HCT116 (cell line): Measurements from ENCODE around the gene SFXN1. TPM values are rescaled to one million over a fixed set of nuclear protein-coding genes. Genes with fewer than 3 reads are reported as not detected.

Experiments used
- ATAC-seq: fragments of 200-7000 bp; cut with Tn5 transposase; 2 replicates; pipeline ENCODE4 v1.9.1; 2020; ENCODE audit warnings: mild to moderate bottlenecking, moderate library complexity
- BruUV-seq: library from RNA; stranded (reverse); fragments of 400-500 nt; replicated peaks from 2 replicates; lab custom pipeline; 2021; lab: Mats Ljungman, UMichigan
- CTCF ChIA-PET: fragments of 300-600 bp; sonication (Branson Sonifier 250); formaldehyde crosslinking; loops from one replicate; lab custom pipeline; 2021; ENCODE audit warnings: antibody characterized with exemption; lab: Charles Lee
- POLR2A ChIA-PET: fragments of 300-600, 350-600 bp; sonication (Branson Sonifier 250); formaldehyde crosslinking; loops from one replicate; lab custom pipeline; 2021; ENCODE audit warnings: antibody characterized with exemption; lab: Charles Lee
- RAD21 ChIA-PET, 2 experiments: fragments of 300-600 bp; sonication (Branson Sonifier 250); formaldehyde crosslinking; loops; one replicate each; lab custom pipeline; 2023; ENCODE audit warnings: low total read pairs in 2 of 2; ENCODE audit not compliant: uncharacterized antibody in 2 of 2, unreplicated experiment in 2 of 2, low non-redundant PET in 1 of 2; lab: Charles Lee
- DNase-seq: peaks from one replicate; pipeline ENCODE4 v3.0.0-alpha.2; 2010; ENCODE audit warnings: low read depth, low spot score
- H2AFZ ChIP-seq: fragments of 200-600 bp; shearing (Covaris generic), sonication (generic); 2 replicates; pipeline ENCODE4 v1.6.1; 2017; ENCODE audit warnings: low read depth, mixed run types, mixed read lengths, antibody characterized with exemption, low read length; ENCODE audit not compliant: poor library complexity, severe bottlenecking
- H3K27ac ChIP-seq: 2 replicates; pipeline ENCODE4 v1.5.1; 2012; ENCODE audit warnings: low read depth, low read length
- H3K27me3 ChIP-seq: fragments of 200-600 bp; sonication (generic); 2 replicates; pipeline ENCODE4 v1.6.1; 2016; ENCODE audit warnings: mixed run types, low read length, mixed read lengths; ENCODE audit not compliant: insufficient read depth
- H3K36me3 ChIP-seq, 2 experiments: fragments of 200-500 bp in 1 of 2; fragments of 200-600 bp in 1 of 2; sonication (Bioruptor generic) in 1 of 2; sonication (generic) in 1 of 2; 2 replicates each; pipeline versions ENCODE4 v1.5.1 to v1.6.1; 2014 to 2016; ENCODE audit warnings: low read length in 2 of 2, inconsistent platforms in 1 of 2, mixed read lengths in 1 of 2, mixed run types in 1 of 2; ENCODE audit not compliant: insufficient read depth in 2 of 2, control insufficient read depth in 1 of 2
- H3K4me1 ChIP-seq, 2 experiments: fragments of 200-600 bp in 1 of 2; sonication (generic) in 1 of 2; 2 replicates each; pipeline versions ENCODE4 v1.5.1 to v1.6.1; 2012 to 2017; ENCODE audit warnings: low read length in 2 of 2, inconsistent platforms in 1 of 2, mild to moderate bottlenecking in 1 of 2, mixed read lengths in 1 of 2, mixed run types in 1 of 2, moderate library complexity in 1 of 2; ENCODE audit not compliant: insufficient read depth in 2 of 2, control insufficient read depth in 1 of 2
- H3K4me2 ChIP-seq: fragments of 200-600 bp; sonication (generic); 2 replicates; pipeline ENCODE4 v1.6.1; 2017; ENCODE audit warnings: mixed run types, low read length, mixed read lengths
- H3K4me3 ChIP-seq, 2 experiments: fragments of 200-600 bp in 1 of 2; sonication (generic) in 1 of 2; replicated peaks in 1 of 2; 2 replicates each; pipeline ENCODE4 v1.5.1; 2011 to 2016; ENCODE audit warnings: low read length in 2 of 2, control low read depth in 1 of 2, low read depth in 1 of 2, mild to moderate bottlenecking in 1 of 2, mixed read lengths in 1 of 2, mixed run types in 1 of 2
- H3K79me2 ChIP-seq: fragments of 200-600 bp; sonication (generic); 2 replicates; pipeline ENCODE4 v1.6.1; 2017; ENCODE audit warnings: mild to moderate bottlenecking, mixed run types, low read length, moderate library complexity, mixed read lengths; ENCODE audit not compliant: insufficient read depth
- H3K9ac ChIP-seq: fragments of 200-600 bp; sonication (generic); 2 replicates; pipeline ENCODE4 v1.6.1; 2016; ENCODE audit warnings: low read length, mixed read lengths
- H3K9me2 ChIP-seq: fragments of 200-600 bp; sonication (generic), shearing (Covaris generic); 2 replicates; pipeline ENCODE4 v1.6.1; 2017; ENCODE audit warnings: mixed run types, mild to moderate bottlenecking, moderate library complexity; ENCODE audit not compliant: insufficient read depth
- H3K9me3 ChIP-seq, 2 experiments: fragments of 200-500 bp in 1 of 2; fragments of 200-600 bp in 1 of 2; sonication (Bioruptor generic) in 1 of 2; sonication (generic) in 1 of 2; 2 replicates each; pipeline ENCODE4 v1.6.1; 2014 to 2017; ENCODE audit warnings: low read length in 2 of 2, mixed read lengths in 2 of 2, inconsistent platforms in 1 of 2, low read depth in 1 of 2, mild to moderate bottlenecking in 1 of 2, mixed run types in 1 of 2, moderate library complexity in 1 of 2; ENCODE audit not compliant: control insufficient read depth in 1 of 2, insufficient read depth in 1 of 2
- H4K20me1 ChIP-seq: fragments of 200-600 bp; sonication (generic), shearing (Covaris generic); 2 replicates; pipeline ENCODE4 v1.6.1; 2017; ENCODE audit warnings: mixed run types, mild to moderate bottlenecking, moderate library complexity; ENCODE audit not compliant: insufficient read depth
- CBX3 ChIP-seq: IDR thresholded peaks from 2 replicates; pipeline ENCODE4 v1.6.1; 2012; ENCODE audit warnings: low read depth
- CEBPB ChIP-seq: IDR thresholded peaks from 2 replicates; pipeline ENCODE4 v1.6.1; 2012; ENCODE audit warnings: low read depth
- CTCF ChIP-seq, 3 experiments: fragments of 200-600 bp in 1 of 3; sonication (generic) in 1 of 3; IDR thresholded peaks in 2 of 3; conservative IDR thresholded peaks in 1 of 3; 2 replicates each; pipeline ENCODE4 v1.5.1; 2012 to 2017; ENCODE audit warnings: low read depth in 2 of 3, low read length in 2 of 3, antibody characterized with exemption in 1 of 3, borderline replicate concordance in 1 of 3, control low read depth in 1 of 3, mild to moderate bottlenecking in 1 of 3, mixed read lengths in 1 of 3, mixed run types in 1 of 3, moderate library complexity in 1 of 3; ENCODE audit not compliant: insufficient read depth in 1 of 3
- EZH2 ChIP-seq: fragments of 200-600 bp; sonication (generic); IDR thresholded peaks from 2 replicates; pipeline ENCODE4 v1.6.1; 2017; ENCODE audit warnings: antibody characterized with exemption, mixed run types
- EZH2phosphoT487 ChIP-seq: fragments of 200-600 bp; IDR thresholded peaks from 2 replicates; pipeline ENCODE4 v1.6.1; 2018; ENCODE audit warnings: antibody characterized with exemption, borderline replicate concordance
- FOSL1 ChIP-seq: IDR thresholded peaks from 2 replicates; pipeline ENCODE4 v1.6.1; 2012; ENCODE audit warnings: low read depth
- JUND ChIP-seq: IDR thresholded peaks from 2 replicates; pipeline ENCODE4 v1.6.1; 2012
- POLR2A ChIP-seq: IDR thresholded peaks from 2 replicates; pipeline ENCODE4 v1.7.0; 2011; ENCODE audit warnings: borderline replicate concordance; ENCODE audit not compliant: insufficient read depth, insufficient read length; ENCODE audit errors: extremely low read depth
- RAD21 ChIP-seq: IDR thresholded peaks from 2 replicates; pipeline ENCODE4 v1.6.1; 2012; ENCODE audit warnings: low read depth, mild to moderate bottlenecking
- SIN3A ChIP-seq: IDR thresholded peaks from 2 replicates; pipeline ENCODE4 v1.6.1; 2012; ENCODE audit warnings: low read depth
- SP1 ChIP-seq: IDR thresholded peaks from 2 replicates; pipeline ENCODE4 v1.6.1; 2012; ENCODE audit warnings: low read depth
- YY1 ChIP-seq: IDR thresholded peaks from 2 replicates; pipeline ENCODE4 v1.6.1; 2011; ENCODE audit warnings: low read length, low read depth, moderate library complexity, mild to moderate bottlenecking; ENCODE audit not compliant: insufficient replicate concordance; ENCODE audit errors: extremely low read depth
- ZBTB33 ChIP-seq: IDR thresholded peaks from 2 replicates; pipeline ENCODE4 v1.6.1; 2011; ENCODE audit warnings: mild to moderate bottlenecking, low read length, moderate library complexity; ENCODE audit not compliant: insufficient replicate concordance; ENCODE audit errors: extremely low read depth
- ZFX ChIP-seq: fragments of 450-650 bp; IDR thresholded peaks from 2 replicates; pipeline ENCODE4 v1.6.1; 2017
- intact Hi-C: fragments of 100-400 bp; cut with micrococcal nuclease; formaldehyde crosslinking; loops from 2 replicates; pipeline ENCODE4 v1.10.0; 2022
- total RNA-seq: library from RNA; stranded (reverse); gene quantifications from one replicate; pipeline ENCODE4 v1.2.1, GENCODE V29; 2021; ENCODE audit not compliant: unreplicated experiment
- TF ChIP-seq, protein P1 (sequence below): IDR thresholded peaks from 2 replicates; pipeline ENCODE4 v1.6.1; 2012

Gene SFXN1
- total RNA-seq, 1 experiment from 2014 or later = 145 TPM

DNA sequence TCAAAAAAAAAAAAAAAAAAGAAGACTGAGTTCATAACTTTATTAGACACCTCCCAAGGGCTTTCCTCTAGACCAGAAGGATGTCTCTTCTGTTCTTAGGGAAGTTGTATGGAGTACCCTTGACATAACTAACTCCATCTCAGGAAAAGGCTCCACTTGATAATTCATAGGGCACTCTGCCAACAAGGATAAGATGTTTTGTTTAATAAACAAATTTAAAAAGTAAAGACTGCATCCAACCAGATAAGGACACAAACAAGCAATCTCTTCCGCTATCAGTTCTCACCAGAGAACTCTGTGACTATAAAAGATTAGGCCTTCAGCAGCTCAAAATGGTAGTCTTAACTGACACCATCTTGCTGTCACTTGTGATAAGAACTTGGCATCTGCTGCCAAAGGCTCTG lies 65.8 kb downstream of the SFXN1 start:
- Histone ChIP-seq H4K20me1 (no peaks in the 10 kb centered on the region), H3K9me2 (no peaks in the 10 kb centered on the region), H3K4me3 (no peak overlapping the region), H3K27me3 (peaks cover 24% of the 10 kb centered on the region), H3K27ac (no peak overlapping the region), H3K4me1 (no peaks in the 10 kb centered on the region), H3K9ac (no peak overlapping the region), H2AFZ (no peak overlapping the region), H3K4me2 (no peak overlapping the region)
- no TSS peak for BruUV-seq
- intact Hi-C loops = no loop called here
- CTCF ChIA-PET = no interaction called here
- RAD21 ChIA-PET = no interaction called here
- POLR2A ChIA-PET = no interaction called here
- TF ChIP-seq POLR2A (no peak), JUND (no peak), YY1 (no peak), CTCF (IDR thresholded peaks at IDR 0.05 in 2 of 3, conservative IDR thresholded peaks at IDR 0.05 in 1 of 3; ENCODE audit: borderline replicate concordance in 1 of 3, insufficient read depth in 1 of 3, low read depth in 2 of 3, low read length in 2 of 3) (no peak), EZH2 (no peak), SIN3A (no peak), FOSL1 (no peak), EZH2phosphoT487 (no peak), ZFX (no peak), RAD21 (no peak), CEBPB (no peak), CBX3 (no peak), SP1 (no peak), ZBTB33 (no peak)
- TF ChIP-seq, protein P1, sequence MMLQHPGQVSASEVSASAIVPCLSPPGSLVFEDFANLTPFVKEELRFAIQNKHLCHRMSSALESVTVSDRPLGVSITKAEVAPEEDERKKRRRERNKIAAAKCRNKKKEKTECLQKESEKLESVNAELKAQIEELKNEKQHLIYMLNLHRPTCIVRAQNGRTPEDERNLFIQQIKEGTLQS = no peak
- TF ChIP-seq, all 23 proteins: peak for 0
- H3K79me2 ChIP-seq = no peaks in the 10 kb centered on the region
- no peak for DNase-seq
- no peaks in the 10 kb centered on the region for H3K9me3 ChIP-seq
- H3K36me3 ChIP-seq = no peaks in the 10 kb centered on the region
- no peak for ATAC-seq
